ENCODE measurements around the gene PSMF1. TPM values are rescaled to one million over a fixed set of nuclear protein-coding genes. Genes with fewer than 3 reads are reported as not detected.

PSMF1 gene
- total and polyA plus RNA-seq, 7 experiments from 2014 or later = 88.7 to 157 (median 116) TPM

DNA sequence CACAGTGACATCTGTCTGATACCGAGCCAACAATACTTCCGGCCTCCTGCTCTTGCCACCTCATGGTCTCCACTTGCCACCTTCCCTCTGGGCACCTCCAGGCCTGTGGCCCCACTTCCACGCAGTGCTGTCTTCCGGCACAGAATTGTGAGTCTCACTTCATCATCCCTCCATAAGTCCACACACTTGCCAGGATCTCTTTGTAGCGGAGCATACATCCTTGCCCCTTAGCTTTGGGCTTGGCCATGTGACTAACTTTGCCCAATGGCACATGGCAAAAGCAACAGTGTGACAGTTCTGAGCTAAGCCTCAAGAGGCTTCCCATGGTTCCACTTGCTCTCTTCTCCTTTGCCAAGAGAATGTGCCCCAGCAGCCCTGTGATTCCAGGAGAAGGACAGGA, 80.3 kb downstream of the PSMF1 start:
- Mint-ChIP-seq H3K4me3 (no peak overlapping the region), H3K4me1 (peaks cover 2 to 18% (median 9%) of the 10 kb centered on the region in 7 donors), H3K27ac (no peak overlapping the region), H3K36me3 (no peaks in the 10 kb centered on the region), H3K27me3 (peaks cover 0 to 7% (median 0%) of the 10 kb centered on the region in 5 donors), H3K9me3 (peaks cover 0 to 6% (median 0%) of the 10 kb centered on the region in 11 donors)
- DNase-seq (no peak), ATAC-seq (no peak)
- H3K27ac ChIP-seq (ENCODE audit: low read depth, low read length) = no peak overlapping the region
- no peaks in the 10 kb centered on the region for H3K36me3 ChIP-seq (ENCODE audit: control insufficient read depth in 2 of 3, insufficient read depth in 3 of 3, low read length in 3 of 3)
- intact Hi-C loops (cut with micrococcal nuclease) = no loop called here
- H3K4me3 ChIP-seq (ENCODE audit: low read length) = no peak overlapping the region
- H3K4me1 ChIP-seq (ENCODE audit: control insufficient read depth in 2 of 2, insufficient read depth in 2 of 2, low read length in 2 of 2) = no peaks in the 10 kb centered on the region
- H3K9me3 ChIP-seq (ENCODE audit: control insufficient read depth in 2 of 3, low read length in 3 of 3) = no peaks in the 10 kb centered on the region
- no peaks in the 10 kb centered on the region for H3K27me3 ChIP-seq (ENCODE audit: control insufficient read depth in 2 of 2, insufficient read depth in 2 of 2, low read length in 2 of 2)
- ChIA-PET CTCF (interaction anchor here (0.6 to 0.8 kb wide), 2 partner anchors 14 to 90 kb away, joined by 3 to 4 read pairs; no protein-coding TSS in a partner anchor), POLR2A (no interaction called here)

DNA sequence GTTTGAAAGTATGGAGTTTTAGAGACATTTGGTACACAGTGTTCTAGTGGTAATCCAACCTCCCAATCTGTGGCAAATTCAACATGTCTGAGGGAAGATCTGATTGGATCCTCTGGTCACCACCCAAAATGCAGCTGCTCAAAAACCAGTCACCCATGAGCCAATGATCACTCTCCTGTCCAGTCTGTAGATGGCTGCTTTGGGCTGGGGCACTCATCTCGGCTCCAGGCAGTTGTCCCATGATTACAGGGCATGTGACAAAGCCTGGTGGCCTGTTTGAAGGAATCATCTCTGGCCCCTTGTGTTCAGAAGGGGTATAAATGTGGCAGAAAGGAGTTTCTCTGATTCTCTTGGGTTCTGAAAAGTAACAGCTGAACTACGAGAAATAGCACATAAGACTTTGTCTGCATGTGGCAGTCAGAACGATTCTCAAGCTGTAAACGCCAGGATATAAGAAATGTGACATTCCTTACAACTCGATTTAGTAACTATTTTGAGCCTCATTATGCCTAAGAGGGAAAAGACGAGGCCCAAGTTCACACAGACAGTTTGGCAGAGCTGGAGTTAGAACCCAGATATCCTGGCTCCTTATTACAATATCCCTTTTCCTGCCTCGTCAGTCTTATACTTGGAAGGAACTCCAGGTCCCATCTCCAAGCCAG, 80.9 kb downstream of the PSMF1 start:
- Mint-ChIP-seq H3K4me3 (no peak overlapping the region), H3K27me3 (peaks cover 0 to 7% (median 0%) of the 10 kb centered on the region in 5 donors), H3K27ac (peak overlapping the region in 2 of 9 donors; percentile 66 to 70), H3K36me3 (no peaks in the 10 kb centered on the region), H3K4me1 (peaks cover 2 to 18% (median 9%) of the 10 kb centered on the region in 7 donors), H3K9me3 (peaks cover 0 to 6% (median 0%) of the 10 kb centered on the region in 11 donors)
- Histone ChIP-seq H3K27me3 (ENCODE audit: control insufficient read depth in 2 of 2, insufficient read depth in 2 of 2, low read length in 2 of 2) (no peaks in the 10 kb centered on the region), H3K4me3 (ENCODE audit: low read length) (no peak overlapping the region), H3K9me3 (ENCODE audit: control insufficient read depth in 2 of 3, low read length in 3 of 3) (no peaks in the 10 kb centered on the region), H3K36me3 (ENCODE audit: control insufficient read depth in 2 of 3, insufficient read depth in 3 of 3, low read length in 3 of 3) (no peaks in the 10 kb centered on the region), H3K4me1 (ENCODE audit: control insufficient read depth in 2 of 2, insufficient read depth in 2 of 2, low read length in 2 of 2) (no peaks in the 10 kb centered on the region), H3K27ac (ENCODE audit: low read depth, low read length) (no peak overlapping the region)
- ATAC-seq (no peak), DNase-seq (no peak)
- ChIA-PET CTCF (interaction anchor here (0.6 to 1.2 kb wide), 3 partner anchors 13 to 239 kb away, joined by 3 to 4 read pairs (median 3); no protein-coding TSS in a partner anchor), POLR2A (no interaction called here)
- intact Hi-C loops (cut with micrococcal nuclease) = no loop called here

DNA sequence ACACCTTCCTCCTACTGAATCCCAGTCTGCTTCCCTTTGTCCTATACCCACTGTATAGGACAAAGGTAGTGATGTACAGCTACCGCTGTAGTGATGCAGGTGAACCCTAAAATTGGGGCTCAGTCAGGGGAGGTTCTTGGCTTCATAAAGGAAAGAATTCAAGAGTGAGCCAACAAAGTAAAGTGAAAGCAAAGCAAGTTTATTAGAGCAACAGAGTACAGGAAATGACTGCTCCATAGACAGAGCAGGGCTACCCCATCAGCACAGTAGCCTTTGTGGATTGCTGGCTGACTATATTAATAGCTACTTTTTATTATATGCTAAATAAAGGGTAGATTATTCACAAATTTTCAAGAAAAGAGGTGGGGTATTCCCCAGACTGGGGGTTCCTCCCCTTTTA, 81.6 kb downstream of the PSMF1 start:
- peak overlapping the region in 3 of 9 donors; percentile 27 to 70 (median 66) for H3K27ac Mint-ChIP-seq
- ChIA-PET CTCF (interaction anchor here (1.2 kb wide), 1 partner anchor 238 kb away, joined by 3 read pairs; no protein-coding TSS in a partner anchor), POLR2A (no interaction called here)
- Histone ChIP-seq H3K36me3 (ENCODE audit: control insufficient read depth in 2 of 3, insufficient read depth in 3 of 3, low read length in 3 of 3) (no peaks in the 10 kb centered on the region), H3K27ac (ENCODE audit: low read depth, low read length) (no peak overlapping the region), H3K4me3 (ENCODE audit: low read length) (no peak overlapping the region), H3K9me3 (ENCODE audit: control insufficient read depth in 2 of 3, low read length in 3 of 3) (no peaks in the 10 kb centered on the region), H3K27me3 (ENCODE audit: control insufficient read depth in 2 of 2, insufficient read depth in 2 of 2, low read length in 2 of 2) (no peaks in the 10 kb centered on the region), H3K4me1 (ENCODE audit: control insufficient read depth in 2 of 2, insufficient read depth in 2 of 2, low read length in 2 of 2) (no peaks in the 10 kb centered on the region)
- peaks cover 0 to 6% (median 0%) of the 10 kb centered on the region in 11 donors for H3K9me3 Mint-ChIP-seq
- H3K36me3 Mint-ChIP-seq = no peaks in the 10 kb centered on the region
- ATAC-seq (no peak), DNase-seq (no peak)
- H3K4me3 Mint-ChIP-seq = peak overlapping the region in 1 of 10 donors; percentile 34
- intact Hi-C loops (cut with micrococcal nuclease) = no loop called here
- H3K27me3 Mint-ChIP-seq = peaks cover 0 to 7% (median 0%) of the 10 kb centered on the region in 5 donors
- peaks cover 2 to 18% (median 9%) of the 10 kb centered on the region in 7 donors for H3K4me1 Mint-ChIP-seq

DNA sequence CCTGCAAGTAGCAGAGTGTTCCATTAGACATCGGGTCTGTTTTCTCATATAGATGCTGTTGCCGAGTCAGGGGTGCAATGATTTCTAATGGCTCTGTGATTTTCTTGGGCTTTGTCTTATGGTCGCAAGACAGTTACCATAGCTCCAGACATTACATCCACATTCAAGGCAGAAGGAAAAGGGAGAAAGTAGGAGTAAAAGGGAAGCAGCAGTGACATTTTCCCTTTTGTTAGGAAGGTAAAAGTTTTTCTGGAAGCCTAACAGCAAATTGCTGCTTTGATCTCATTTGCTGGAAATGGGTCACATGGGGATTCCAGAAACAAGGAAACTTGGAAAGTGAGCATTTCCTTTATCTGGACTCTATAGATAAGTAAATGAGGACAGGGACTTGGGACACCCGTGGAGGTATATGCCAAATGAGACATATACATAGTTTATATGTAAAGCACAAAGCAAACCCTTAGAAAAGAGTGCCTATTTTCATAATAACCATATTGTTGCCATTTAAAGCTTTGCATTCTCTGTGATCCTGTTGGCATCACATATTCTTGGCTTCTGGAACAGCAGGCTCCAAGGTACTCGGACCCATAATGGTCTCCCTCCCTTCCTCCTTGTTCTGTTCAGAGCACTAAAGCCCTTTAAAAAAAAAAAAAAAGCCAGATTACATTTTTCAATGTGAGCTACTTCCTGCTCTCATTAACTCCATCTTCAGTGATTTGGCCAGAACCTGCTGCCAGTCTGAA, 84.5 kb downstream of the PSMF1 start, which contains the start of gene C20orf202:
C20orf202 (plus strand) TSS at position 693 of the 743 bp plus-strand sequence. CDS start 132 bp downstream, outside the sequence.
- intact Hi-C loops (cut with micrococcal nuclease) = no loop called here
- H3K4me1 Mint-ChIP-seq = peaks cover 2 to 18% (median 9%) of the 10 kb centered on the region in 7 donors
- H3K4me3 Mint-ChIP-seq = no peak within 1 kb of the TSS
- Histone ChIP-seq H3K36me3 (ENCODE audit: control insufficient read depth in 2 of 3, insufficient read depth in 3 of 3, low read length in 3 of 3) (no peaks in the 10 kb centered on the region), H3K4me3 (ENCODE audit: low read length) (no peak within 1 kb of the TSS), H3K27ac (ENCODE audit: low read depth, low read length) (no peak within 1 kb of the TSS), H3K27me3 (ENCODE audit: control insufficient read depth in 2 of 2, insufficient read depth in 2 of 2, low read length in 2 of 2) (no peaks in the 10 kb centered on the region), H3K9me3 (ENCODE audit: control insufficient read depth in 2 of 3, low read length in 3 of 3) (no peaks in the 10 kb centered on the region), H3K4me1 (ENCODE audit: control insufficient read depth in 2 of 2, insufficient read depth in 2 of 2, low read length in 2 of 2) (no peaks in the 10 kb centered on the region)
- peaks cover 0 to 5% (median 0%) of the 10 kb centered on the region in 5 donors for H3K27me3 Mint-ChIP-seq
- H3K27ac Mint-ChIP-seq = no peak within 1 kb of the TSS
- DNase-seq (no peak), ATAC-seq (no peak)
- POLR2A ChIA-PET = no interaction called here
- CTCF ChIA-PET = no interaction called here
- no peaks in the 10 kb centered on the region for H3K9me3 Mint-ChIP-seq
- no peaks in the 10 kb centered on the region for H3K36me3 Mint-ChIP-seq

DNA sequence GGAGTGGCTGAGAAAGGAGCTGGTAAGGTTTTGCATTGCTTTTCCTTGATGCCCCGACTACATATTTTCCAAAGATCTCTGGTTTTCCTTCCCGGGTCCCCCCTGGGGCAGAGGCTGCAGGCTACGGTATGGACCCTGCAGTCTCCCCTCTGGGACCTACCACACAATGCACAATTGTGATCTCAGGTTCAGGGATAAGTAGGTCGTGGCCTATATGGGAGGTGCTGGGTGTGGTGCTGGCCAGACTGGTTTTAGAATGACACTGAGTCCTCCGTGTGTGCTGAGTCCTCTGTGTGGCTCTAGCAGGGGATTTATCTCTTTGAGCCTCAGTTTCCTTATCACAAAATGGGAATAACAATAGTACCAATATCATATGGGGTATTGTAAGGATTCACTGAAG, 85.2 kb downstream of the PSMF1 start:
- no peaks in the 10 kb centered on the region for H3K4me1 ChIP-seq (ENCODE audit: control insufficient read depth in 2 of 2, insufficient read depth in 2 of 2, low read length in 2 of 2)
- H3K27me3 ChIP-seq (ENCODE audit: control insufficient read depth in 2 of 2, insufficient read depth in 2 of 2, low read length in 2 of 2) = no peaks in the 10 kb centered on the region
- Mint-ChIP-seq H3K36me3 (no peaks in the 10 kb centered on the region), H3K9me3 (no peaks in the 10 kb centered on the region), H3K4me3 (no peak overlapping the region), H3K27ac (no peak overlapping the region), H3K27me3 (peaks cover 0 to 11% (median 0%) of the 10 kb centered on the region in 5 donors), H3K4me1 (peaks cover 2 to 18% (median 9%) of the 10 kb centered on the region in 7 donors)
- ChIA-PET POLR2A (no interaction called here), CTCF (no interaction called here)
- H3K36me3 ChIP-seq (ENCODE audit: control insufficient read depth in 2 of 3, insufficient read depth in 3 of 3, low read length in 3 of 3) = no peaks in the 10 kb centered on the region
- no peak for ATAC-seq
- DNase-seq = no peak
- no peaks in the 10 kb centered on the region for H3K9me3 ChIP-seq (ENCODE audit: control insufficient read depth in 2 of 3, low read length in 3 of 3)
- H3K27ac ChIP-seq (ENCODE audit: low read depth, low read length) = no peak overlapping the region
- intact Hi-C loops (cut with micrococcal nuclease) = no loop called here
- no peak overlapping the region for H3K4me3 ChIP-seq (ENCODE audit: low read length)

- H3K4me1 ChIP-seq (ENCODE audit: control insufficient read depth in 2 of 2, insufficient read depth in 2 of 2, low read length in 2 of 2) = no peaks in the 10 kb centered on the region
- peaks cover 0 to 13% (median 0%) of the 10 kb centered on the region in 5 donors for H3K27me3 Mint-ChIP-seq
- H3K27ac Mint-ChIP-seq = no peak overlapping the region
- no peaks in the 10 kb centered on the region for H3K36me3 ChIP-seq (ENCODE audit: control insufficient read depth in 2 of 3, insufficient read depth in 3 of 3, low read length in 3 of 3)
- no peaks in the 10 kb centered on the region for H3K9me3 ChIP-seq (ENCODE audit: control insufficient read depth in 2 of 3, low read length in 3 of 3)
- no peaks in the 10 kb centered on the region for H3K36me3 Mint-ChIP-seq
- H3K9me3 Mint-ChIP-seq = no peaks in the 10 kb centered on the region
- H3K4me3 Mint-ChIP-seq = no peak overlapping the region
- intact Hi-C loops (cut with micrococcal nuclease) = no loop called here
- no peak overlapping the region for H3K4me3 ChIP-seq (ENCODE audit: low read length)
- ChIA-PET CTCF (no interaction called here), POLR2A (no interaction called here)
- DNase-seq = no peak
- H3K27ac ChIP-seq (ENCODE audit: low read depth, low read length) = no peak overlapping the region
- ATAC-seq = no peak
- H3K4me1 Mint-ChIP-seq = peaks cover 2 to 15% (median 7%) of the 10 kb centered on the region in 7 donors
- H3K27me3 ChIP-seq (ENCODE audit: control insufficient read depth in 2 of 2, insufficient read depth in 2 of 2, low read length in 2 of 2) = no peaks in the 10 kb centered on the region
Measured at GRCh38 chr20:1204113-1204512, 85.7 kb downstream of the PSMF1 start.

Data from naive thymus-derived CD4-positive, alpha-beta T cell (primary cell).